Left colon (tissue), 2 donors: Measurements from ENCODE around the gene POLR2H. TPM values are rescaled to one million over a fixed set of nuclear protein-coding genes. Genes with fewer than 3 reads are reported as not detected.

ENCODE experiments used
- ATAC-seq: fragments of 200-7000 bp; cut with Tn5 transposase; one replicate; pipeline ENCODE4 v1.9.1; 2020; ENCODE audit warnings: mild to moderate bottlenecking, moderate library complexity
- DNase-seq, 2 donors: peaks; one replicate each; pipeline ENCODE4 v3.0.0-alpha.2; 2020
- intact Hi-C, 2 donors: fragments of 100-400 bp; cut with DNase I in 1 of 2; cut with micrococcal nuclease in 1 of 2; formaldehyde crosslinking; loops; one replicate each; pipeline versions ENCODE4 v1.11.2 to v1.14.0; 2022; cut with DNase I, micrococcal nuclease
- total RNA-seq, 2 donors: library from RNA; stranded (reverse); fragmentation: NEBNext Ultra II Directional; extraction: Animal tissue kit (Norgen Biotek cat#: 25700); gene quantifications; one replicate each; pipeline ENCODE4 v1.2.1, GENCODE V29; 2021
- donor health status: DM: no; HTN: no; CAD: no.
- donor health status: DM: yes; HTN: yes; CAD: no.

POLR2H gene
- total RNA-seq, 2 donors from 2014 or later: 96.7 to 96.8 TPM

GRCh38 chr3:184409331-184409926 lies 47.9 kb downstream of the POLR2H start:
- ATAC-seq (no peak), DNase-seq (no peak)
- intact Hi-C loops: no loop called here

DNA sequence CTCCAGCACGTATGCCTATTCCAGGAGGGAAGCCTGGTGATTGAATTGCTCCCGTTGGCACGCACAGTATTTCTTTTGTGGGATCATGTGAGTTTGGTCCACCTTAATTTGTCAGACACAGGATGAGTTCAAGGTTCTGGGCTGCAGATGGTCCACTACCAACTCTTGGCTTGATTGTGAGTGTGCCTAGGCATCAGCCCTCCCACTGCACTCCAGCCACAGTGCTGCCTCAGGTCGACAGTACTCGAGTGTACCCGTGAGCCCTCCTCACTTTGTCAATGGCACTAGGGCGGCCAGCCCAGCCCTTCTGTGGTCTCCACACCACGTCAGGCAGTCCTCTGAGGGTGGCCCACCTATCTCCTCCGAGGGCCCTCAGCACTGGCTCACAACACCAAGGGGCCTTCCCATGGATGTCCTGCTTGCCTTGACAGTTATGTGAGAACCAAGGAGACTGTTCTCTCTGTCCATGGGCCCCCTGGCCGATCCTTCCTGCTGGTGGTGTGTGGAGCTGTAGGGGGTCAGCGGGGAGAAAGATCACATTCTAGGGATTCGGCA lies 48.5 kb downstream of the POLR2H start:
- ATAC-seq (no peak), DNase-seq (no peak)
- intact Hi-C loops: loop anchor here in 1 of 2 donors (10.0 kb wide), 1 partner anchor 85 kb away; no protein-coding TSS in a partner anchor

- DNase-seq: no peak
- no peak for ATAC-seq
- intact Hi-C loops: loop anchor here in 1 of 2 donors (10.0 kb wide), 1 partner anchor 80 kb away; no protein-coding TSS in a partner anchor
Observed at GRCh38 chr3:184414418-184415202, 53.1 kb downstream of the POLR2H start.

DNA sequence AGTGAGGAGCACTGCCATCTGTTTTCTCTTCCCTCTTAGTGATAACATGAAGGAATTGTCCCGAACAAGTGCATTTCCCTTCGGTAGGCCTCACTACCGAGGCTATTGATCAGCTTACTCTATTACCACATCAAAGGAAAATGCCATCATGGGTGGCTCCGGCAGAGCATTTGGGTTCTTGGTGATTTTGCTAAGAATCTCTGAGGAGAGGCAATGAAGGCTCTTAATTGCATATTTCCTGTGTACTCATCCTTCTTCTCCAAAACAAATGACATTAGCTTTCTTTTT lies 53.6 kb downstream of the POLR2H start:
- intact Hi-C loops: loop anchor here in 1 of 2 donors (10.0 kb wide), 1 partner anchor 80 kb away; no protein-coding TSS in a partner anchor
- no peak for ATAC-seq
- DNase-seq: no peak

DNA sequence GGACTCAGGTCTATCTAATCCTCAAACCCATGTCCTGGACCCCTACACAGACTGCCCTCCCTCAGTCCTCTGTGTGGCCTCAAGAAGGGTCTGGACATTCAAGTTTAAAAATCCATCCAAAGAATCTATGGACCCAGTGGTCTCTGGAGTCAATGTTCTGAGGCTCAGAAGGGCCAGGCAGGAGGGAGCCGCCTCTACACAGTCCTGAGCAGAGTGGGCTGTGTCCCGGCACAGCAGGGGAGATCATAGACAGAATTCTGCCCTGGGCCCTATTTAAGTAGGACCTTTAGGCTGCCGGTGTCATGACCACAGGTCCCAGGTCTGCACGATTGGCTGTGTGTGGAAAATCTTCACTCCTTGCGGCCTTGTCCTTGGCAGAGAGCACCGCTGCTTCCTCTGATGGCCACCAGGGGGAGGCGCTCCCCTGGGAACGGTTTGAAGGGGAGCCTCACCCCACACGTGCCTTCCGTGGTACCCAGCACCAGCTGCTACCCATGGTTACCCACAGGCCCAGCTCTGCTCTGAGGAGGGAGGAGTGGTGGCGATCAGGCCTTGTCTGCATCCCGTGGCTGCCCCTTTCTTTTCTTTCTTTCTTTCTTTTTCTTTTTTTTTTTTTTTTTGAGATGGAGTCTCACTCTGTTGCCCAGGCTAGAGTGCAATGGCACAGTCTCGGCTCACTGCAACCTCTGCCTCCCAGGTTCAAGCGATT lies 56.3 kb downstream of the POLR2H start:
- peak; percentile 54 to 79 for DNase-seq
- intact Hi-C loops: loop anchor here in 1 of 2 donors (10.0 kb wide), 1 partner anchor 77 kb away; no protein-coding TSS in a partner anchor
- peak; percentile 96 for ATAC-seq

Other genes starting within 250 kb of the POLR2H start
- gene EIF2B5, start 226.4 kb upstream of the POLR2H start, total RNA-seq: 10 to 100 TPM; 32.6 to 40.8 TPM
- 10 to 100 TPM; 63.2 to 66.3 TPM for gene DVL3, start 206.3 kb upstream of the POLR2H start, total RNA-seq
- 100 to 1,000 TPM; 211 to 219 TPM for gene AP2M1, start 186.9 kb upstream of the POLR2H start, total RNA-seq
- gene ABCF3, start 175.5 kb upstream of the POLR2H start, total RNA-seq: 10 to 100 TPM; 56.1 to 69.2 TPM
- 1 to 10 TPM; 2.2 to 3.3 TPM for gene VWA5B2, start 132.1 kb upstream of the POLR2H start, total RNA-seq
- 10 to 100 TPM; 25.0 to 40.3 TPM for gene ALG3, start 112.7 kb upstream of the POLR2H start, total RNA-seq
- gene EEF1AKMT4, start 112.0 kb upstream of the POLR2H start, total RNA-seq: 1 to 10 TPM; 3.5 to 5.3 TPM
- under 1 TPM in 1 of 2 donors, not detected in 1; 0.39 TPM for gene CAMK2N2, start 100.2 kb upstream of the POLR2H start, total RNA-seq
- under 1 TPM; 0.20 to 0.24 TPM for gene ECE2, start 85.7 kb upstream of the POLR2H start, total RNA-seq
- 100 to 1,000 TPM; 174 to 187 TPM for gene PSMD2, start 62.5 kb upstream of the POLR2H start, total RNA-seq
- 100 to 1,000 TPM; 245 to 322 TPM for gene EIF4G1, start 47.1 kb upstream of the POLR2H start, total RNA-seq
- 10 to 100 TPM; 16.2 to 20.9 TPM for gene FAM131A, start 24.1 kb upstream of the POLR2H start, total RNA-seq
- gene CLCN2, start 105 bp upstream of the POLR2H start, total RNA-seq: 10 to 100 TPM; 73.2 to 89.9 TPM
- not detected for gene THPO, start 16.5 kb downstream of the POLR2H start, total RNA-seq
- gene CHRD, start 18.3 kb downstream of the POLR2H start, total RNA-seq: 1 to 10 TPM; 2.1 to 2.6 TPM
- 10 to 100 TPM; 29.2 to 32.9 TPM for gene EPHB3, start 200.1 kb downstream of the POLR2H start, total RNA-seq